Gastroesophageal sphincter (tissue), 4 donors: ENCODE measurements around the gene RAB36. TPM values are rescaled to one million over a fixed set of nuclear protein-coding genes. Genes with fewer than 3 reads are reported as not detected.

ENCODE experiments used
- ATAC-seq: fragments of 150-250 bp; one replicate; pipeline ENCODE4 v1.9.1; 2016; ENCODE audit warnings: mild to moderate bottlenecking, moderate library complexity
- H3K27ac ChIP-seq, 4 donors: fragments of 200-600 bp; sonication (generic) in 3 of 4; 1 replicate in 3 of 4; 2 replicates in 1 of 4; pipeline ENCODE4 v1.5.1; 2016 to 2019
- H3K27me3 ChIP-seq: fragments of 200-600 bp; sonication (generic); one replicate; pipeline ENCODE4 v1.5.1; 2019
- H3K36me3 ChIP-seq, 2 donors: fragments of 200-600 bp; sonication (generic); one replicate each; pipeline ENCODE4 v1.5.1; 2019; ENCODE audit warnings: control low read depth in 1 of 2
- H3K4me1 ChIP-seq, 3 donors: fragments of 200-600 bp; sonication (generic); 1 replicate in 2 of 3; 2 replicates in 1 of 3; pipeline ENCODE4 v1.5.1; 2016 to 2019; ENCODE audit warnings: control low read depth in 2 of 3
- H3K4me3 ChIP-seq, 2 donors: fragments of 200-600 bp; sonication (generic); one replicate each; pipeline ENCODE4 v1.5.1; 2019; ENCODE audit warnings: mild to moderate bottlenecking in 1 of 2, moderate library complexity in 1 of 2
- H3K9me3 ChIP-seq, 3 donors: fragments of 200-600 bp; sonication (generic); one replicate each; pipeline ENCODE4 v1.5.1; 2017 to 2019; ENCODE audit warnings: control low read depth in 2 of 3
- CTCF ChIP-seq, 4 experiments: fragments of 200-600 bp in 2 of 4; fragments of 450-650 bp in 2 of 4; sonication (generic) in 1 of 4; IDR thresholded peaks; one replicate each; pipeline ENCODE4 v1.5.1; 2017 to 2019; ENCODE audit warnings: antibody characterized with exemption in 4 of 4, mild to moderate bottlenecking in 2 of 4, moderate library complexity in 2 of 4
- EP300 ChIP-seq: sonication (generic); formaldehyde crosslinking; IDR thresholded peaks from one replicate; pipeline ENCODE4 v1.6.1; 2017; ENCODE audit warnings: antibody characterized with exemption, mild to moderate bottlenecking
- POLR2A ChIP-seq, 2 donors: fragments of 450-650 bp; IDR thresholded peaks; one replicate each; pipeline ENCODE4 v1.6.1; 2017; ENCODE audit warnings: antibody characterized with exemption in 2 of 2, mild to moderate bottlenecking in 2 of 2, moderate library complexity in 1 of 2
- POLR2AphosphoS5 ChIP-seq: sonication (generic); formaldehyde crosslinking; IDR thresholded peaks from one replicate; pipeline ENCODE4 v1.6.1; 2017; ENCODE audit warnings: antibody characterized with exemption
- WGBS, 2 donors: methylation state at CpG; one replicate each; pipeline ENCODE4 v1.1.5; 2018; ENCODE audit warnings: low coverage in 1 of 2; 5-methylcytosine and 5-hydroxymethylcytosine counted together
- total RNA-seq, 4 donors: library from RNA; depleted of rRNA; stranded (reverse); fragments of >200 nt; gene quantifications; one replicate each; pipeline ENCODE4 v1.1.0, GENCODE V29; 2016

Gene RAB36
- total RNA-seq, 4 donors from 2014 or later, result 3.9 to 12.2 (median 6.7) TPM

- H3K27me3 ChIP-seq, result no peaks in the 10 kb centered on the region
- peaks cover 0 to 70% of the 10 kb centered on the region in 2 donors for H3K36me3 ChIP-seq
- no peak for ATAC-seq
- 96% methylated on average over 4 of the region's 16 CpGs; no CpG with 5 or more reads in 1 of the 2 donors for WGBS, 2 donors
- H3K4me3 ChIP-seq, result no peak overlapping the region
- H3K4me1 ChIP-seq, result peaks cover 0 to 18% (median 0%) of the 10 kb centered on the region in 3 donors
- no peak for TF ChIP-seq POLR2AphosphoS5
- no peak for TF ChIP-seq CTCF (IDR thresholded peaks at IDR 0.05)
- no peak for TF ChIP-seq EP300
- no peak for TF ChIP-seq POLR2A (IDR thresholded peaks at IDR 0.05)
- H3K27ac ChIP-seq, result no peak overlapping the region
- no peaks in the 10 kb centered on the region for H3K9me3 ChIP-seq
These were observed 6.5 kb downstream of the RAB36 start for GRCh38 chr22:23151827-23152226.

- Histone ChIP-seq H3K4me1 (peaks cover 0 to 12% (median 0%) of the 10 kb centered on the region in 3 donors), H3K9me3 (no peaks in the 10 kb centered on the region), H3K27me3 (no peaks in the 10 kb centered on the region), H3K36me3 (peaks cover 0 to 71% of the 10 kb centered on the region in 2 donors), H3K4me3 (no peak overlapping the region), H3K27ac (no peak overlapping the region)
- TF ChIP-seq POLR2A (IDR thresholded peaks at IDR 0.05) (no peak), CTCF (IDR thresholded peaks at IDR 0.05) (no peak), POLR2AphosphoS5 (no peak), EP300 (no peak)
- no peak for ATAC-seq
- 89 to 90% methylated on average over 6 to 8 of the region's 19 CpGs for WGBS, 2 donors
These were observed 7.2 kb downstream of the RAB36 start for GRCh38 chr22:23152238-23153114.

GRCh38 chr22:23153994-23154393, 8.7 kb downstream of the RAB36 start:
- H3K36me3 ChIP-seq, result peaks cover 0 to 84% of the 10 kb centered on the region in 2 donors
- WGBS, 2 donors, result 70 to 80% methylated on average over 2 to 3 of the region's 7 CpGs

GRCh38 chr22:23154461-23154860, 9.2 kb downstream of the RAB36 start:
- H3K36me3 ChIP-seq, result peaks cover 0 to 85% of the 10 kb centered on the region in 2 donors
- no peak overlapping the region for H3K4me3 ChIP-seq
- no peak for ATAC-seq
- H3K27ac ChIP-seq, result no peak overlapping the region
- WGBS, 2 donors, result 70 to 87% methylated on average over 5 of the region's 5 CpGs
- TF ChIP-seq POLR2AphosphoS5 (no peak), POLR2A (IDR thresholded peaks at IDR 0.05) (no peak), CTCF (IDR thresholded peaks at IDR 0.05) (no peak), EP300 (no peak)
- no peaks in the 10 kb centered on the region for H3K27me3 ChIP-seq
- H3K9me3 ChIP-seq, result no peaks in the 10 kb centered on the region
- no peaks in the 10 kb centered on the region for H3K4me1 ChIP-seq

More at GRCh38 chr22:23153994-23154393, 8.7 kb downstream of the RAB36 start:
- Histone ChIP-seq H3K9me3 (no peaks in the 10 kb centered on the region), H3K4me3 (no peak overlapping the region), H3K4me1 (no peaks in the 10 kb centered on the region), H3K27me3 (no peaks in the 10 kb centered on the region), H3K27ac (no peak overlapping the region)
- ATAC-seq, result no peak
- TF ChIP-seq CTCF (IDR thresholded peaks at IDR 0.05) (no peak), POLR2AphosphoS5 (no peak), POLR2A (IDR thresholded peaks at IDR 0.05) (no peak), EP300 (no peak)

- WGBS, 2 donors, result 93 to 94% methylated on average over 2 of the region's 3 CpGs
- Histone ChIP-seq H3K9me3 (no peaks in the 10 kb centered on the region), H3K36me3 (peaks cover 0 to 85% of the 10 kb centered on the region in 2 donors), H3K4me3 (no peak overlapping the region), H3K4me1 (no peaks in the 10 kb centered on the region), H3K27me3 (no peaks in the 10 kb centered on the region), H3K27ac (no peak overlapping the region)
- no peak for ATAC-seq
- TF ChIP-seq EP300 (no peak), CTCF (IDR thresholded peaks at IDR 0.05) (no peak), POLR2AphosphoS5 (no peak), POLR2A (IDR thresholded peaks at IDR 0.05) (no peak)
These were observed 9.9 kb downstream of the RAB36 start for GRCh38 chr22:23155143-23155542.
